Astrocyte (in vitro differentiated cells and primary cell): ENCODE results near the gene POTEG. TPM values are rescaled to one million over a fixed set of nuclear protein-coding genes. Genes with fewer than 3 reads are reported as not detected.
"Not testable (repeated sequence)": the region's sequence is repeated elsewhere in the genome, so short reads cannot be mapped to it uniquely, and the experiment has no call there.

Experiments
- DNase-seq: peaks from one replicate; pipeline ENCODE4 v3.0.0-alpha.2; 2010; ENCODE audit warnings: low read depth
- FAIRE-seq: peaks from 2 replicates; lab custom pipeline; 2011; peaks lifted over from hg19 to GRCh38; lab: Jason Lieb, UNC
- H2AFZ ChIP-seq: 2 replicates; pipeline ENCODE4 v1.6.0; 2012; ENCODE audit warnings: low read depth, low read length, inconsistent platforms
- H3K27ac ChIP-seq: 2 replicates; pipeline ENCODE4 v1.5.1; 2011; ENCODE audit warnings: low read depth, low read length, inconsistent platforms
- H3K27me3 ChIP-seq: 2 replicates; pipeline ENCODE4 v1.6.0; 2011; ENCODE audit warnings: low read length, inconsistent platforms; ENCODE audit not compliant: insufficient read depth
- H3K36me3 ChIP-seq: 2 replicates; pipeline ENCODE4 v1.5.1; 2011; ENCODE audit warnings: low read length, inconsistent platforms; ENCODE audit not compliant: insufficient read depth
- H3K4me1 ChIP-seq: 2 replicates; pipeline ENCODE4 v1.5.1; 2011; ENCODE audit warnings: low read length, inconsistent platforms; ENCODE audit not compliant: insufficient read depth
- H3K4me2 ChIP-seq: 2 replicates; pipeline ENCODE4 v1.6.0; 2012; ENCODE audit warnings: low read length, inconsistent platforms
- H3K4me3 ChIP-seq: 2 replicates; pipeline ENCODE4 v1.5.1; 2011; ENCODE audit warnings: low read depth, mild to moderate bottlenecking, low read length, inconsistent platforms; ENCODE audit not compliant: insufficient read depth
- H3K79me2 ChIP-seq: 2 replicates; pipeline ENCODE4 v1.6.0; 2012; ENCODE audit warnings: mild to moderate bottlenecking, low read length, inconsistent platforms; ENCODE audit not compliant: insufficient read depth
- H3K9ac ChIP-seq: 2 replicates; pipeline ENCODE4 v1.6.0; 2012; ENCODE audit warnings: mild to moderate bottlenecking, low read length, inconsistent platforms
- H3K9me3 ChIP-seq: 2 replicates; pipeline ENCODE4 v1.5.1; 2012; ENCODE audit warnings: low read depth, mild to moderate bottlenecking, low read length, inconsistent platforms; ENCODE audit not compliant: insufficient read depth
- H4K20me1 ChIP-seq: 2 replicates; pipeline ENCODE4 v1.6.0; 2012; ENCODE audit warnings: low read length, inconsistent platforms; ENCODE audit not compliant: insufficient read depth
- H3K27ac Mint-ChIP-seq: one replicate; pipeline ENCODE4 v1.8.0; 2021; ENCODE audit warnings: mild to moderate bottlenecking, mixed read lengths; ENCODE audit not compliant: unreplicated experiment
- H3K27me3 Mint-ChIP-seq: one replicate; pipeline ENCODE4 v1.8.0; 2021; ENCODE audit warnings: low read depth, mixed read lengths; ENCODE audit not compliant: unreplicated experiment
- H3K36me3 Mint-ChIP-seq: one replicate; pipeline ENCODE4 v1.8.0; 2021; ENCODE audit warnings: low read depth, mixed read lengths; ENCODE audit not compliant: unreplicated experiment
- H3K4me1 Mint-ChIP-seq: one replicate; pipeline ENCODE4 v1.8.0; 2021; ENCODE audit warnings: low read depth, mixed read lengths; ENCODE audit not compliant: unreplicated experiment
- H3K4me3 Mint-ChIP-seq: one replicate; pipeline ENCODE4 v1.8.0; 2021; ENCODE audit warnings: mild to moderate bottlenecking, moderate library complexity, mixed read lengths; ENCODE audit not compliant: unreplicated experiment
- H3K9me3 Mint-ChIP-seq: one replicate; pipeline ENCODE4 v1.8.0; 2021; ENCODE audit warnings: mild to moderate bottlenecking, mixed read lengths; ENCODE audit not compliant: unreplicated experiment
- total RNA-seq: library from RNA; stranded (reverse); gene quantifications from 2 replicates; pipeline ENCODE4 v1.2.1, GENCODE V29; 2021

Gene POTEG
- total RNA-seq, 1 donor from 2014 or later: not detected

DNA sequence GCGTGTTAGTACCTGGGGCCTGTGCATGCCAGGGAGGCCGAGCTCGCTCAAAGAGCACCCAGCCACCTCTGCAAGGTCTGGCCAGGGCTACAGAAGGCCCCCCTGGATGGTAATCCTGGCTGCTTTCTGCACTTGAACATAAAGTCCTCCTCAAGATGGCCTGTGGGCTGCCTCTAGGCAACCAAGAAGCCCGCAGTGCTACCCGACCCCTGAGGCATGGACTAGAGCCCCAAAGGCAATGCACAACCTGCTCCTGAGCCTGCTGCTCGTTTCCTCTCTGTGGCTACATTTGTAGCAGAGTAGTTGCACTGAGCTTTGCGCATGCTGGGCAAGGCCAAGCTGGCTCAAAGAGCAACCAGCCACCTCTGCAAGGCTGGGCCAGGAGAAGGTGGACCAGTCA lies 47.8 kb downstream of the POTEG start:
- not testable (repeated sequence) for H3K4me1 Mint-ChIP-seq, H3K4me2 ChIP-seq, H3K4me1 ChIP-seq, H3K27me3 Mint-ChIP-seq, H3K27me3 ChIP-seq, H4K20me1 ChIP-seq, H3K27ac ChIP-seq, H3K27ac Mint-ChIP-seq, H3K9me3 Mint-ChIP-seq, H3K36me3 Mint-ChIP-seq, H3K79me2 ChIP-seq, H3K36me3 ChIP-seq, H3K4me3 ChIP-seq, H3K9ac ChIP-seq, H3K4me3 Mint-ChIP-seq, DNase-seq, FAIRE-seq, H2AFZ ChIP-seq, H3K9me3 ChIP-seq

DNA sequence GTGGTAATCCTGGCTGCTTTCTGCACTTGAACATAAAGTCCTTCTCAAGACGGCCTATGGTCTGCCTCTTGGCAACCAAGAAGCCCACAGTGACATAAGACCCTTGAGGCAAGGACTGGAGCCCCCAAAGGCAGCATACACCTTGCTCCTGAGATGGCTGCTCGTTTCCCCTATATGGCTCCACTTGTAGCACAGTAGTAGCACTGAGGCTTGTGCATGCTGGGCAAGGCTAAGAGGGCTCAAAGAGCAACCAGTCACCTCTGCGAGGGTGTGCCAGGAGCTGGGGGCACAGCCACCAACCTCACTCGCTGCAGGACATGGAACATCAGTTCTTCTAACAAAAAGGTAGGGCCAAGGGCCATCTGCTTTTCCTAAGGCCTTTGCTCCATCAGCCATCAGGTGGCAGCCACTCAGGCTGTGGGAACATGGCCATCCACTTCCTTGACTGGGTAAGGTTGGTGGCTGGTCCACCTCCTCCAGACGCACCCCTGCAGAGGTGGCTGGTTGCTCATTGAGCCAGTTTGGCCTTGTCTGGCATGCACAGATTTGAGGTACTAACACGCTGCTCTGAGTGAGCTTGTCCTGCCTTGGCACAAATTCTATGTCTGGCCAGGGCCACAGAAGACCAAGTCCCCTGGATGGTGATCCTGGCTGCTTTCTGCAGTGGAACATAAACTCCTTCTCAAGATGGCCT lies 49.9 kb downstream of the POTEG start:
- H2AFZ ChIP-seq, H3K27me3 ChIP-seq, H3K36me3 ChIP-seq, DNase-seq, H3K27me3 Mint-ChIP-seq, H3K9ac ChIP-seq, H3K27ac Mint-ChIP-seq, H3K4me3 ChIP-seq, H3K36me3 Mint-ChIP-seq, H3K4me2 ChIP-seq, H3K4me1 ChIP-seq, H3K79me2 ChIP-seq, H3K27ac ChIP-seq, H3K4me1 Mint-ChIP-seq, H3K9me3 Mint-ChIP-seq, FAIRE-seq, H4K20me1 ChIP-seq, H3K4me3 Mint-ChIP-seq, H3K9me3 ChIP-seq: not testable (repeated sequence)

- not testable (repeated sequence) for H3K4me2 ChIP-seq
Observed at GRCh38 chr14:19383008-19383584, 51.0 kb downstream of the POTEG start.

GRCh38 chr14:19380137-19380536 lies 54.0 kb downstream of the POTEG start:
- H3K27me3 ChIP-seq, H2AFZ ChIP-seq, H3K36me3 ChIP-seq, H3K9ac ChIP-seq, DNase-seq, FAIRE-seq, H4K20me1 ChIP-seq, H3K9me3 Mint-ChIP-seq, H3K4me1 Mint-ChIP-seq, H3K27ac Mint-ChIP-seq, H3K9me3 ChIP-seq, H3K79me2 ChIP-seq, H3K4me2 ChIP-seq, H3K36me3 Mint-ChIP-seq, H3K27ac ChIP-seq, H3K4me3 ChIP-seq, H3K27me3 Mint-ChIP-seq, H3K4me3 Mint-ChIP-seq, H3K4me1 ChIP-seq: not testable (repeated sequence)

More at GRCh38 chr14:19383008-19383584, 51.0 kb downstream of the POTEG start:
- not testable (repeated sequence) for DNase-seq, H3K4me1 ChIP-seq, H3K9me3 Mint-ChIP-seq, H3K27me3 ChIP-seq, H3K36me3 Mint-ChIP-seq, H2AFZ ChIP-seq, H3K9ac ChIP-seq, H3K79me2 ChIP-seq, H3K4me3 Mint-ChIP-seq, H3K4me3 ChIP-seq, H3K27ac Mint-ChIP-seq, H3K9me3 ChIP-seq, FAIRE-seq, H4K20me1 ChIP-seq, H3K27me3 Mint-ChIP-seq, H3K36me3 ChIP-seq, H3K27ac ChIP-seq, H3K4me1 Mint-ChIP-seq

DNA sequence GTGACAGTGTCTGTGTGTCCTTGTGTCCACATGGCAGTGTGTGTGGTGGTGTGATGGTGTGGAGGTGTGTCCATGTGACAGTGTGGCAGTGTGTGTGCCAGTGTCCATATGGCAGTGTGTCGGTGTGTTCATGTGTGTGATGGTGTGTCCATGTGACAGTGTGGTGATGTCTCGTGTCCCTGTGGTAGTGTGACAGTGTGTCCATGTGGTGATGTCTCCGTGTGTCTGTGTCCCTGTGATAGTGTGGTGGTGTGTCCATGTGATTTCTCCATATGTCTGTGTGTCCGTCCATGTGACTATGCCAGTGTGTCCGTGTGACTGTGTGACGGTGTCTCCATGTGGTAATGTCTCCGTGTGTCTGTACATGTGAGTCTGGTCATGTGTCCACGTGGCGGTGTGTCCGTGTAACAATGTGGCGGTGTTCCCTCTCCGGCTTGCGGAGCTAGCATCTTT lies 59.7 kb downstream of the POTEG start:
- FAIRE-seq, H3K4me1 Mint-ChIP-seq: not testable (repeated sequence)
- peak; percentile 2 for DNase-seq

More for the DNA sequence above, 59.7 kb downstream of the POTEG start:
- not testable (repeated sequence) for H3K27me3 ChIP-seq, H3K36me3 Mint-ChIP-seq, H3K27ac Mint-ChIP-seq, H3K79me2 ChIP-seq, H4K20me1 ChIP-seq, H3K27ac ChIP-seq, H2AFZ ChIP-seq, H3K36me3 ChIP-seq, H3K4me1 ChIP-seq, H3K27me3 Mint-ChIP-seq, H3K4me2 ChIP-seq, H3K9ac ChIP-seq, H3K4me3 Mint-ChIP-seq, H3K4me3 ChIP-seq, H3K9me3 Mint-ChIP-seq
- H3K9me3 ChIP-seq: peaks cover 11% of the 10 kb centered on the region
